Fibroblast of pulmonary artery (primary cell): ENCODE results near the gene HOXA2.
A peak's percentile ranks its signal among the peaks of the same experiment; 100 is the strongest.

Experiments used
- DNase-seq: peaks from one replicate; pipeline ENCODE4 v3.0.0-alpha.2; 2010; ENCODE audit warnings: low read depth
- H3K4me3 ChIP-seq: replicated peaks from 2 replicates; pipeline ENCODE4 v1.5.1; 2011; ENCODE audit warnings: low read depth, mild to moderate bottlenecking, control low read depth, low read length, moderate library complexity
- TF ChIP-seq, protein P1 (sequence below): IDR thresholded peaks from 2 replicates; pipeline ENCODE4 v1.5.1; 2011; ENCODE audit warnings: mild to moderate bottlenecking, control low read depth, low read length, inconsistent platforms; ENCODE audit errors: missing control alignments

Gene HOXA2

GRCh38 chr7:27140126-27140857 lies 37.8 kb upstream of the HOXA2 start:
- H3K4me3 ChIP-seq = no peak overlapping the region
- TF ChIP-seq, protein P1, sequence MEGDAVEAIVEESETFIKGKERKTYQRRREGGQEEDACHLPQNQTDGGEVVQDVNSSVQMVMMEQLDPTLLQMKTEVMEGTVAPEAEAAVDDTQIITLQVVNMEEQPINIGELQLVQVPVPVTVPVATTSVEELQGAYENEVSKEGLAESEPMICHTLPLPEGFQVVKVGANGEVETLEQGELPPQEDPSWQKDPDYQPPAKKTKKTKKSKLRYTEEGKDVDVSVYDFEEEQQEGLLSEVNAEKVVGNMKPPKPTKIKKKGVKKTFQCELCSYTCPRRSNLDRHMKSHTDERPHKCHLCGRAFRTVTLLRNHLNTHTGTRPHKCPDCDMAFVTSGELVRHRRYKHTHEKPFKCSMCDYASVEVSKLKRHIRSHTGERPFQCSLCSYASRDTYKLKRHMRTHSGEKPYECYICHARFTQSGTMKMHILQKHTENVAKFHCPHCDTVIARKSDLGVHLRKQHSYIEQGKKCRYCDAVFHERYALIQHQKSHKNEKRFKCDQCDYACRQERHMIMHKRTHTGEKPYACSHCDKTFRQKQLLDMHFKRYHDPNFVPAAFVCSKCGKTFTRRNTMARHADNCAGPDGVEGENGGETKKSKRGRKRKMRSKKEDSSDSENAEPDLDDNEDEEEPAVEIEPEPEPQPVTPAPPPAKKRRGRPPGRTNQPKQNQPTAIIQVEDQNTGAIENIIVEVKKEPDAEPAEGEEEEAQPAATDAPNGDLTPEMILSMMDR = no peak
- no peak for DNase-seq

GRCh38 chr7:27139334-27140125 lies 37.0 kb upstream of the HOXA2 start:
- H3K4me3 ChIP-seq = no peak overlapping the region
- DNase-seq = no peak
- TF ChIP-seq, protein P1 = no peak

- H3K4me3 ChIP-seq = no peak overlapping the region
- DNase-seq = no peak
- TF ChIP-seq, protein P1 = no peak
Observed at GRCh38 chr7:27138985-27139333, 36.5 kb upstream of the HOXA2 start.

- no peak for DNase-seq
- H3K4me3 ChIP-seq = no peak overlapping the region
- TF ChIP-seq, protein P1 = no peak
Observed at GRCh38 chr7:27138472-27138871, 36.0 kb upstream of the HOXA2 start.

GRCh38 chr7:27137640-27138315 lies 35.3 kb upstream of the HOXA2 start:
- no peak for DNase-seq
- H3K4me3 ChIP-seq = no peak overlapping the region
- TF ChIP-seq, protein P1 = no peak

GRCh38 chr7:27134392-27134791 lies 31.9 kb upstream of the HOXA2 start:
- H3K4me3 ChIP-seq = no peak overlapping the region
- DNase-seq = peak; percentile 64
- TF ChIP-seq, protein P1 = no peak
